HEK293 (cell line): ENCODE measurements around the gene SIGLEC1.

Source experiments
- CTCF ChIP-seq: fragments of 450-650 bp; formaldehyde crosslinking; IDR thresholded peaks from 2 replicates; pipeline ENCODE4 v1.5.1; 2016; ENCODE audit warnings: missing biosample characterization, missing genetic modification characterization
- GLI2 ChIP-seq: fragments of 450-650 bp; formaldehyde crosslinking; IDR thresholded peaks from 2 replicates; pipeline ENCODE4; 2017; ENCODE audit warnings: missing biosample characterization, missing genetic modification characterization, low read depth, borderline replicate concordance
- GLIS1 ChIP-seq: fragments of 450-650 bp; formaldehyde crosslinking; IDR thresholded peaks from 2 replicates; pipeline ENCODE4 v1.5.1; 2016; ENCODE audit warnings: missing biosample characterization, missing genetic modification characterization
- HIC1 ChIP-seq: fragments of 450-650 bp; formaldehyde crosslinking; IDR thresholded peaks from 2 replicates; pipeline ENCODE4 v1.5.1; 2016; ENCODE audit warnings: missing biosample characterization, missing genetic modification characterization
- KLF9 ChIP-seq: fragments of 450-650 bp; formaldehyde crosslinking; IDR thresholded peaks from 2 replicates; pipeline ENCODE4 v1.5.1; 2016; ENCODE audit warnings: missing biosample characterization, missing genetic modification characterization, low read depth
- MEIS1 ChIP-seq: sonication (generic); formaldehyde crosslinking; IDR thresholded peaks from 2 replicates; pipeline ENCODE4 v1.8.1; 2022; ENCODE audit warnings: missing genetic modification reagents, mild to moderate bottlenecking, borderline replicate concordance
- MYNN ChIP-seq: fragments of 450-650 bp; formaldehyde crosslinking; IDR thresholded peaks from 2 replicates; pipeline ENCODE4 v1.5.1; 2016; ENCODE audit warnings: missing biosample characterization, missing genetic modification characterization, borderline replicate concordance
- PRDM6 ChIP-seq: fragments of 450-650 bp; formaldehyde crosslinking; IDR thresholded peaks from 2 replicates; pipeline ENCODE4 v1.5.1; 2017; ENCODE audit warnings: missing biosample characterization, missing genetic modification characterization
- SETDB1 ChIP-seq: IDR thresholded peaks from one replicate; pipeline ENCODE4 v1.6.1; 2017; ENCODE audit warnings: mild to moderate bottlenecking, low read length, moderate library complexity, mixed read lengths; ENCODE audit not compliant: insufficient read length
- SP3 ChIP-seq: fragments of 450-650 bp; formaldehyde crosslinking; IDR thresholded peaks from 2 replicates; pipeline ENCODE4 v1.5.1; 2016; ENCODE audit warnings: missing biosample characterization, missing genetic modification characterization
- SP7 ChIP-seq: fragments of 450-650 bp; formaldehyde crosslinking; IDR thresholded peaks from 2 replicates; pipeline ENCODE4 v1.5.1; 2016; ENCODE audit warnings: missing biosample characterization, missing genetic modification characterization
- ZFHX2 ChIP-seq: fragments of 450-650 bp; formaldehyde crosslinking; conservative IDR thresholded peaks from 2 replicates; pipeline ENCODE4 v1.5.1; 2016; ENCODE audit warnings: missing biosample characterization, missing genetic modification characterization
- ZFP41 ChIP-seq: fragments of 450-650 bp; formaldehyde crosslinking; IDR thresholded peaks from 2 replicates; pipeline ENCODE4 v1.5.1; 2016; ENCODE audit warnings: missing biosample characterization, missing genetic modification characterization, borderline replicate concordance
- ZNF18 ChIP-seq: fragments of 450-650 bp; formaldehyde crosslinking; IDR thresholded peaks from 2 replicates; pipeline ENCODE4 v1.5.1; 2016; ENCODE audit warnings: missing biosample characterization, missing genetic modification characterization
- ZNF2 ChIP-seq: fragments of 450-650 bp; formaldehyde crosslinking; IDR thresholded peaks from 2 replicates; pipeline ENCODE4 v1.5.1; 2016; ENCODE audit warnings: missing biosample characterization, missing genetic modification characterization
- ZNF223 ChIP-seq: fragments of 450-650 bp; formaldehyde crosslinking; IDR thresholded peaks from 2 replicates; pipeline ENCODE4 v1.5.1; 2016; ENCODE audit warnings: missing biosample characterization, missing genetic modification characterization
- ZNF239 ChIP-seq: fragments of 450-650 bp; formaldehyde crosslinking; IDR thresholded peaks from 2 replicates; pipeline ENCODE4 v1.5.1; 2016; ENCODE audit warnings: missing biosample characterization, missing genetic modification characterization
- ZNF26 ChIP-seq: fragments of 450-650 bp; formaldehyde crosslinking; IDR thresholded peaks from 2 replicates; pipeline ENCODE4 v1.5.1; 2016; ENCODE audit warnings: missing biosample characterization, missing genetic modification characterization
- ZNF311 ChIP-seq: fragments of 450-650 bp; formaldehyde crosslinking; IDR thresholded peaks from 2 replicates; pipeline ENCODE4 v1.5.1; 2017; ENCODE audit warnings: missing biosample characterization, missing genetic modification characterization, borderline replicate concordance
- ZNF37A ChIP-seq: fragments of 450-650 bp; IDR thresholded peaks from 2 replicates; pipeline ENCODE4 v1.5.1; 2018; ENCODE audit warnings: missing biosample characterization, missing genetic modification characterization
- ZNF426 ChIP-seq: fragments of 450-650 bp; formaldehyde crosslinking; IDR thresholded peaks from 2 replicates; pipeline ENCODE4 v1.5.1; 2017; ENCODE audit warnings: missing biosample characterization, missing genetic modification characterization, mild to moderate bottlenecking, inconsistent platforms, moderate library complexity
- ZNF510 ChIP-seq: fragments of 450-650 bp; formaldehyde crosslinking; IDR thresholded peaks from 2 replicates; pipeline ENCODE4 v1.5.1; 2018; ENCODE audit warnings: mild to moderate bottlenecking, missing genetic modification characterization, missing biosample characterization; ENCODE audit not compliant: insufficient replicate concordance
- ZNF529 ChIP-seq: fragments of 450-650 bp; formaldehyde crosslinking; IDR thresholded peaks from 2 replicates; pipeline ENCODE4 v1.5.1; 2017; ENCODE audit warnings: missing genetic modification characterization, missing biosample characterization; ENCODE audit not compliant: insufficient replicate concordance
- ZNF548 ChIP-seq: fragments of 450-650 bp; formaldehyde crosslinking; IDR thresholded peaks from 2 replicates; pipeline ENCODE4 v1.5.1; 2016; ENCODE audit warnings: missing biosample characterization, missing genetic modification characterization
- ZNF621 ChIP-seq: fragments of 450-650 bp; formaldehyde crosslinking; IDR thresholded peaks from 2 replicates; pipeline ENCODE4 v1.5.1; 2017; ENCODE audit warnings: missing biosample characterization, missing genetic modification characterization
- ZNF629 ChIP-seq: fragments of 450-650 bp; formaldehyde crosslinking; IDR thresholded peaks from 2 replicates; pipeline ENCODE4 v1.5.1; 2017; ENCODE audit warnings: missing biosample characterization, missing genetic modification characterization
- ZNF654 ChIP-seq: fragments of 450-650 bp; formaldehyde crosslinking; IDR thresholded peaks from 2 replicates; pipeline ENCODE4 v1.5.1; 2016; ENCODE audit warnings: low read depth, missing biosample characterization, missing genetic modification characterization
- ZNF660 ChIP-seq: fragments of 450-650 bp; IDR thresholded peaks from 2 replicates; pipeline ENCODE4 v1.5.1; 2018; ENCODE audit warnings: missing biosample characterization, mild to moderate bottlenecking, missing genetic modification characterization
- ZNF670 ChIP-seq: fragments of 450-650 bp; formaldehyde crosslinking; IDR thresholded peaks from 2 replicates; pipeline ENCODE4 v1.5.1; 2016; ENCODE audit warnings: missing biosample characterization, missing genetic modification characterization, low read depth
- ZNF777 ChIP-seq: fragments of 450-650 bp; formaldehyde crosslinking; IDR thresholded peaks from 2 replicates; pipeline ENCODE4 v1.5.1; 2017; ENCODE audit warnings: missing biosample characterization, missing genetic modification characterization, borderline replicate concordance
- ZSCAN16 ChIP-seq: fragments of 450-650 bp; formaldehyde crosslinking; IDR thresholded peaks from 2 replicates; pipeline ENCODE4 v1.5.1; 2016; ENCODE audit warnings: missing biosample characterization, missing genetic modification characterization
- ZSCAN30 ChIP-seq: fragments of 450-650 bp; IDR thresholded peaks from 2 replicates; pipeline ENCODE4 v1.5.1; 2018; ENCODE audit warnings: missing biosample characterization, mild to moderate bottlenecking, missing genetic modification characterization, moderate library complexity

The SIGLEC1 gene

DNA sequence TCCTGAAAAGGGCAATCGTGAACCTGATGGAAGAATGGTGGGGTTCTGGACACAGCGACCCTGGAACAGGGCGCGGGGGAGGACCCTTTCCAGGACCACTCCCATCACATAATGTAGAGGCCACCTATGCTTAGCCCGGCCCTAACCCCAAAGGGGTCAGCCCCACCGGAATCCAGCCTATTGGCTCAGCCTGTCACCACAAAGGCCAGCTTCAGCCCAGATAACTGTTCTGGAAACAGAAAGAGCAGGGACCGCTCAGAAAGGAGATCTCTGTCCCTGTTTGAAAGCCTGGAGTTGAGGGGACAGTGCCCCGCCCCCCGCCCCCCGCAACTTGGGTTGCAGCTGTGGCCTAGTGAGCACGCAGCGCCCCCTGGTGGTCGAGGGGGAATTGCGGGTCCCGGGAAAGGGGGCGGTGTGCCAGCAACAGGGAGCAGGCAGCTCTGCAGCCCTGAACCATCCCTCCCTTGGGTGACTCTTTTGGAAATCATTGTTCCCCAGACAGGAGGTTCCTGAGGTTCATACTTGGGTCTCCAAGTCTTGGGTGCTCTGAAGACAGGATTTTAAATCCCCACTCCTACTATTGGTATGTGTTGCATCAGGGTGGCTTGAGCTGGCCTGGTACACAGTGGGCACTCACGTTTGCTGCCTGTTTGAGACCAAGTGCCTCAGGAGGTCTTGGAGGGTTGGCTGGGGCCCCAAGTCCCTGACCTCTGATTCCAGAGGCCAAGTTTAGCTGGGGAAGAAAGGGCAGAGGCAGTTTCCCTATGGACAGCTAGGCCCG, 1.5 kb downstream of the SIGLEC1 start (continued):
- TF ChIP-seq CTCF (tag by site-specific recombination): peak; percentile 88
- no peak for TF ChIP-seq ZNF670
- no peak for TF ChIP-seq ZSCAN16 (tag by site-specific recombination)
- no peak for TF ChIP-seq MYNN
- TF ChIP-seq GLI2 (tag by site-specific recombination): no peak
- TF ChIP-seq ZNF2: peak; percentile 86; the same call in 1 of the 2 replicates
- TF ChIP-seq SP3 (tag by site-specific recombination): peak; percentile 47
- no peak for TF ChIP-seq ZNF660
- peak; percentile 71 for TF ChIP-seq GLIS1
- peak; percentile 86 for TF ChIP-seq KLF9
- peak; percentile 55 for TF ChIP-seq ZNF654
- no peak for TF ChIP-seq ZSCAN30 (tag by site-specific recombination)
- TF ChIP-seq ZNF510: no peak
- no peak for TF ChIP-seq ZNF426 (tag by site-specific recombination)
- no peak for TF ChIP-seq ZNF777 (tag by site-specific recombination)
- TF ChIP-seq ZFP41 (tag by site-specific recombination): no peak
- TF ChIP-seq ZNF223 (tag by site-specific recombination): no peak
- no peak for TF ChIP-seq ZNF621 (tag by site-specific recombination)
- TF ChIP-seq ZNF529: no peak
- no peak for TF ChIP-seq ZNF629 (tag by site-specific recombination)
- TF ChIP-seq PRDM6 (tag by site-specific recombination): no peak
- no peak for TF ChIP-seq ZNF26 (tag by site-specific recombination)
- 0 out of 2 replicates have a peak, but pooled peaks have one; percentile 35 for TF ChIP-seq ZFHX2
- TF ChIP-seq MEIS1 (CRISPR knock-in tag): no peak
- no peak for TF ChIP-seq ZNF37A (tag by site-specific recombination)
- no peak for TF ChIP-seq ZNF18 (tag by site-specific recombination)
- TF ChIP-seq ZNF548 (tag by site-specific recombination): no peak
- TF ChIP-seq SP7 (tag by site-specific recombination): 0 out of 2 replicates have a peak, but pooled peaks have one; percentile 27
- no peak for TF ChIP-seq ZNF239 (tag by site-specific recombination)
- no peak for TF ChIP-seq ZNF311 (tag by site-specific recombination)
- TF ChIP-seq HIC1 (tag by site-specific recombination): no peak
- no peak for TF ChIP-seq SETDB1
